Adrenal gland (tissue), 5 donors: ENCODE data around the gene CD28.

Experiments
- POLR2A ChIP-seq, 2 donors: fragments of 450-650 bp; IDR thresholded peaks; one replicate each; pipeline ENCODE4 v1.6.1; 2017; ENCODE audit warnings: antibody characterized with exemption in 2 of 2, mild to moderate bottlenecking in 2 of 2, moderate library complexity in 1 of 2
- TF ChIP-seq, protein P1 (sequence below), 6 experiments: fragments of 450-650 bp in 4 of 6; fragments of 200-600 bp in 2 of 6; sonication (generic) in 1 of 6; IDR thresholded peaks; 1 replicate in 5 of 6; 2 replicates in 1 of 6; pipeline versions ENCODE4 v1.5.1 to v1.8.0; 2016 to 2021; ENCODE audit warnings: antibody characterized with exemption in 6 of 6, mild to moderate bottlenecking in 2 of 6, moderate library complexity in 1 of 6
- donor health status: DM: no; HTN: no; CAD: no.

GRCh38 chr2:203664029-203664755 is 42.2 kb upstream of the CD28 start:
- TF ChIP-seq, protein P1, sequence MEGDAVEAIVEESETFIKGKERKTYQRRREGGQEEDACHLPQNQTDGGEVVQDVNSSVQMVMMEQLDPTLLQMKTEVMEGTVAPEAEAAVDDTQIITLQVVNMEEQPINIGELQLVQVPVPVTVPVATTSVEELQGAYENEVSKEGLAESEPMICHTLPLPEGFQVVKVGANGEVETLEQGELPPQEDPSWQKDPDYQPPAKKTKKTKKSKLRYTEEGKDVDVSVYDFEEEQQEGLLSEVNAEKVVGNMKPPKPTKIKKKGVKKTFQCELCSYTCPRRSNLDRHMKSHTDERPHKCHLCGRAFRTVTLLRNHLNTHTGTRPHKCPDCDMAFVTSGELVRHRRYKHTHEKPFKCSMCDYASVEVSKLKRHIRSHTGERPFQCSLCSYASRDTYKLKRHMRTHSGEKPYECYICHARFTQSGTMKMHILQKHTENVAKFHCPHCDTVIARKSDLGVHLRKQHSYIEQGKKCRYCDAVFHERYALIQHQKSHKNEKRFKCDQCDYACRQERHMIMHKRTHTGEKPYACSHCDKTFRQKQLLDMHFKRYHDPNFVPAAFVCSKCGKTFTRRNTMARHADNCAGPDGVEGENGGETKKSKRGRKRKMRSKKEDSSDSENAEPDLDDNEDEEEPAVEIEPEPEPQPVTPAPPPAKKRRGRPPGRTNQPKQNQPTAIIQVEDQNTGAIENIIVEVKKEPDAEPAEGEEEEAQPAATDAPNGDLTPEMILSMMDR (IDR thresholded peaks at IDR 0.05) = no peak
- TF ChIP-seq POLR2A (IDR thresholded peaks at IDR 0.05) = no peak
